Endothelial cell (in vitro differentiated cells): ENCODE measurements around the gene TFAP2A. TPM values are rescaled to one million over a fixed set of nuclear protein-coding genes. Genes with fewer than 3 reads are reported as not detected.
A peak's percentile ranks its signal among the peaks of the same experiment; 100 is the strongest.

Source experiments
- DNase-seq: peaks from one replicate; pipeline ENCODE4 v3.0.0; 2021; ENCODE audit warnings: low spot score
- H3K27ac Mint-ChIP-seq: one replicate; pipeline ENCODE4 v1.8.0; 2021; ENCODE audit warnings: mixed read lengths, inconsistent platforms; ENCODE audit not compliant: unreplicated experiment
- H3K27me3 Mint-ChIP-seq: one replicate; pipeline ENCODE4 v1.8.0; 2021; ENCODE audit warnings: mild to moderate bottlenecking, moderate library complexity, mixed read lengths, inconsistent platforms; ENCODE audit not compliant: unreplicated experiment
- H3K36me3 Mint-ChIP-seq: one replicate; pipeline ENCODE4 v1.8.0; 2021; ENCODE audit warnings: mild to moderate bottlenecking, low read depth, mixed read lengths, inconsistent platforms; ENCODE audit not compliant: unreplicated experiment
- H3K4me1 Mint-ChIP-seq: one replicate; pipeline ENCODE4 v1.8.0; 2021; ENCODE audit warnings: mild to moderate bottlenecking, mixed read lengths, inconsistent platforms; ENCODE audit not compliant: unreplicated experiment
- H3K4me3 Mint-ChIP-seq: one replicate; pipeline ENCODE4 v1.8.0; 2021; ENCODE audit warnings: mild to moderate bottlenecking, mixed read lengths, inconsistent platforms; ENCODE audit not compliant: unreplicated experiment
- H3K9me3 Mint-ChIP-seq: one replicate; pipeline ENCODE4 v1.8.0; 2021; ENCODE audit warnings: mixed read lengths, inconsistent platforms; ENCODE audit not compliant: unreplicated experiment
- total RNA-seq: library from RNA; stranded (reverse); fragmentation: NEBNext Ultra II Directional; extraction: Animal tissue kit (Norgen Biotek cat#: 25700); gene quantifications from one replicate; pipeline ENCODE4 v1.2.1, GENCODE V29; 2021; ENCODE audit not compliant: unreplicated experiment
- TF ChIP-seq, protein P1 (sequence below): fragments of 200-600 bp; sonication (generic); IDR thresholded peaks from one replicate; pipeline ENCODE4 v1.5.0; 2021; ENCODE audit warnings: antibody characterized with exemption; ENCODE audit not compliant: unreplicated experiment

TFAP2A gene
- total RNA-seq, 1 donor from 2014 or later, result 0.31 TPM

DNA sequence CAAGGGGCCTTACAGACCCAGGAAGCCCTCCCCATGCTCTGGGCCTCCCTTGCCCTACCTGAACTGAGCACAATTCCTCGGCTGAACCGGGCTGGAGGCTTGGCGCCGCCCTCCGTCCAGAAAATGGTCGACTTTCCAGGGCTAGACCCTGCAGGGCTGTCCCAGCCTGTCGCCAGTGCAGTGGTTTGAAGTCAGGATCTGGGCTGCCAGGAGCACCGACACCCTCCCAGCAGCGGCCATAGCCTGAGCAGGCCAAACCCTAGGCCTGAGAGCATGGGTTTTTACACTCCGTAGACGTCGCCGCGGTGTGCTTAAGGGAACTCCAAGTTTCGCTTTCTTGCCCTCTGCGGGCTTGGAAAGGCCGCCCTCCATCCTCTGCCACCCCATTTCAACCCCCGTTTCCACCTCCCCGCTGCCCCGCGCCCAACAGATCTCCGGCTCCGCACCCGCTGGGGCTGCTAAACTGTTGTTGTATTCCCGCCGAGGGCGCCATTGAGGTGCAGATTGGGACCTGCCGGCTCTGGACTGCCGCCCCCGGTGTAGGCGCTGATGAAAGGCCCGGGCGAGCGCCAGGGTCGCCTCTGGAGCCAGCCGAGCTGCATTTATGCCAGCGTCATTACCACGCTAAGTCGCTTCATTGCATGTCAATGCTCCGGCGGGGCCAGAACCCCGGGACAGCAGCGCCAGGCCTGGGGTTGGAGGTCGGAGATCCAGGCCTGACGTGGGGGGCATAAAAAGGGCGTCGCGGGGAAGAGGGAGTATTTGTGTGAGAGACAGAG lies 2.2 kb upstream of the TFAP2A start:
- TF ChIP-seq, protein P1, sequence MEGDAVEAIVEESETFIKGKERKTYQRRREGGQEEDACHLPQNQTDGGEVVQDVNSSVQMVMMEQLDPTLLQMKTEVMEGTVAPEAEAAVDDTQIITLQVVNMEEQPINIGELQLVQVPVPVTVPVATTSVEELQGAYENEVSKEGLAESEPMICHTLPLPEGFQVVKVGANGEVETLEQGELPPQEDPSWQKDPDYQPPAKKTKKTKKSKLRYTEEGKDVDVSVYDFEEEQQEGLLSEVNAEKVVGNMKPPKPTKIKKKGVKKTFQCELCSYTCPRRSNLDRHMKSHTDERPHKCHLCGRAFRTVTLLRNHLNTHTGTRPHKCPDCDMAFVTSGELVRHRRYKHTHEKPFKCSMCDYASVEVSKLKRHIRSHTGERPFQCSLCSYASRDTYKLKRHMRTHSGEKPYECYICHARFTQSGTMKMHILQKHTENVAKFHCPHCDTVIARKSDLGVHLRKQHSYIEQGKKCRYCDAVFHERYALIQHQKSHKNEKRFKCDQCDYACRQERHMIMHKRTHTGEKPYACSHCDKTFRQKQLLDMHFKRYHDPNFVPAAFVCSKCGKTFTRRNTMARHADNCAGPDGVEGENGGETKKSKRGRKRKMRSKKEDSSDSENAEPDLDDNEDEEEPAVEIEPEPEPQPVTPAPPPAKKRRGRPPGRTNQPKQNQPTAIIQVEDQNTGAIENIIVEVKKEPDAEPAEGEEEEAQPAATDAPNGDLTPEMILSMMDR, result no peak
- H3K27ac Mint-ChIP-seq, result no peak overlapping the region
- H3K9me3 Mint-ChIP-seq, result no peaks in the 10 kb centered on the region
- no peaks in the 10 kb centered on the region for H3K36me3 Mint-ChIP-seq
- H3K27me3 Mint-ChIP-seq, result peaks cover 40% of the 10 kb centered on the region
- peak overlapping the region; percentile 51 for H3K4me3 Mint-ChIP-seq
- peaks cover 54% of the 10 kb centered on the region for H3K4me1 Mint-ChIP-seq
- DNase-seq, result no peak

DNA sequence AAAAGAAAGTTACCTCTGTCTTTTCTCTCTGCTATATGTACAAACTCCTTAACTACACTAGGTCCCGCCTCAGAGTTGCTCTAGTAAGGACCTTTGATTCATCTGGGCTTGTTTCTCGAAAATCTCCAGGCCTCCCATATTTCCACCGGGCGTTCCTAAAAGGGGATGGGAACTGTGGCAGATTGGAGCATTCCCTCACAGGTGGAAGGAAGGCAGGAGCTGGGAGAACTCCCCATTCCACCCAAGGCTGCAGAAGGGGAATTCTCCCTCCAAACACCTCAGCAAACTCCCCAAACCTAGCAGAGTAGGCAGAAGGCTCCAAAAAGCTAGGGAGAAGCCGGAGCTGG lies 1.6 kb upstream of the TFAP2A start:
- DNase-seq, result no peak
- Mint-ChIP-seq H3K27ac (no peak overlapping the region), H3K4me3 (no peak overlapping the region), H3K9me3 (no peaks in the 10 kb centered on the region), H3K27me3 (peaks cover 43% of the 10 kb centered on the region), H3K36me3 (no peaks in the 10 kb centered on the region), H3K4me1 (peaks cover 54% of the 10 kb centered on the region)
- TF ChIP-seq, protein P1, result no peak

DNA sequence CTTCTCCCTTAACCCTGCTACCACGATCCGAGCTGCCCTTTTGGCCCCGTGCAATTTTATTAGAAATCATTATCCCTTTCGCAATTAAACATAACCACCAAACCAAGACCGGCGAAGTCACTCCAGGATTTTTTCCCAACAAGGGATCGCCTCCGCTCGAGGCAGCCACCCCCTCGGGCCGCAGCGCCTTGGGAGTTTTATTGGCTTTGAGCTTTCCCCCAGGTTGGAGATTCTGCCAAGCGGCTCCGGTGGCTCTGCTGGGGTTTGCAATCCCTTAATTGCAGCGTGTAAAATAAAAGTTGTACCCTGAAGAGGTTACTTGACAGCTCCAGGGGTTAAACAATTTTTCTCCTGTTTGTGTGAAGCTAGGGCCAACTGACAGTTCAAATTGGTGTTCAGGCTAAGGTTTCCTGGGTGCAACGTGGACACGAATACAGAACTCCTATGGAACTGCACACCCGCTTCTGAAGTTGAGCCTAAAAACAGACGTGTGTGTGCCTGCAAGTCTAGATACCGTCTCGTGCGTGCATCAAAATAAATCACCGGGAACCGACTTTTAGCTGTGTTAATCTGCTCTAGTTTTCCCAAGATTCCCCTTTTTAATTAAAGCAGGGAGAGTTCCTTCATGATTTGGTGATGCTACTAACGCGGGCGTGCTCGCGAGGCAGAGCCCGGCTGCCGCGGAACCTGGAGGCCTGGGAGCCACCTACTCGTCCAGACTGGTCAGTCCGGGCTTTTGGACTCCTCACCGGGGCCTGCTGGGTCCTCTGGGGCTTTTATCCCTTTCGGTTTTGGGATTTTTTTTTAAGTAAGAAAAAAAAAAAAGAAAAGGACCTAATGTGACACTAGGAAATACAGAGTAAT lies 975 bp upstream of the TFAP2A start:
- Mint-ChIP-seq H3K27me3 (peaks cover 46% of the 10 kb centered on the region), H3K4me3 (peak overlapping the region; percentile 71), H3K36me3 (no peaks in the 10 kb centered on the region), H3K27ac (no peak overlapping the region), H3K4me1 (peaks cover 59% of the 10 kb centered on the region), H3K9me3 (no peaks in the 10 kb centered on the region)
- TF ChIP-seq, protein P1, result no peak
- DNase-seq, result no peak

DNA sequence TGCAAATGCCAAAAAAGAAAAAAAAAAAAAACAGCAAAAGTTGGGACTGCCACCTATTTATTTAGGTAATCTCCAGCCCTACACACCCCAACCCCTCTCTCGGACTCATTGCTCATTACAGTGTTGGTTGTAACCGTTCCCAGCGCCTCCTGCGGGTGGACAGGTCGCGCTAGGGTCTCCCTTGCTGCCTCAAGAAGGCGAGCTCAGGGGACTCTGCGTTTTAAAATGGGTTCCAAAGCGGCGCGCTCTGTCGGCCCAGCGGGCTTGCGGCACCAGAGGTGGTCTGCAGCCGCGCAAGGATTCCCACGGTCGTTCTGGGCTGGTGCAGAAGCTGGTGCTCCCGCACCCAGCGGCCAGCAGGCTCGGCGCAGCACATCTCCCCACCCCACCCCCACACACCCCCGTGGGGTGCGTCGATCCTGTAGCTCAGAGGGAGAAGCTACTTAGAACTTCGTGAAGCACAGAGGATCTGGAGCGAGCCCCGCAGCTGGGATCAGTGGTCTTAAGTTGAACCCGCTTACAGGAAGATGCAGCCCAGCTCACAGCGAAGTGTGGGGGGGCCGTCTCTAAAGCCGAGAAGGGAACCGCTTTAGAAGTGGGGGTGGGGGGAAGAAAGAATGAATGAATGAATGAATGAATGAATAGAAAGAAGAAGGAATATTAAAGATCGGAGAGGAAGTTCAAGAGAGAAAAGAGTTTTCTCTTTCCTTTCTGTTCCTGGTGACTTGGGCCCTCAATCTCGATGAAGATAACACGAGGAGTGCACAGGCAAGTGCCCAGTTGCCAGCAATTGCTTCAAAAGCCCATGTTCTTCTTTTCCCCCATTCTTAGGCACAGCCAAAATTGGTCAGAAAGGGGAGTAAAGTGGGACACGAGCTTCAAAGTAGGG lies 780 bp downstream of the TFAP2A start:
- H3K4me3 Mint-ChIP-seq, result peak overlapping the region; percentile 27
- H3K27ac Mint-ChIP-seq, result no peak overlapping the region
- TF ChIP-seq, protein P1, result no peak
- DNase-seq, result no peak
- H3K4me1 Mint-ChIP-seq, result peaks cover 66% of the 10 kb centered on the region
- H3K36me3 Mint-ChIP-seq, result no peaks in the 10 kb centered on the region
- no peaks in the 10 kb centered on the region for H3K9me3 Mint-ChIP-seq
- peaks cover 52% of the 10 kb centered on the region for H3K27me3 Mint-ChIP-seq
